NB4 (cell line): ENCODE data around the gene SNX2.
"Not testable (repeated sequence)": the region's sequence is repeated elsewhere in the genome, so short reads cannot be mapped to it uniquely, and the experiment has no call there.

Experiments
- DNase-seq: peaks from one replicate; pipeline ENCODE4 v3.0.0; 2010; ENCODE audit warnings: low read depth
- H3K4me3 ChIP-seq: one replicate; pipeline ENCODE4 v1.5.1; 2011; ENCODE audit warnings: mild to moderate bottlenecking, low read depth, low read length, moderate library complexity
- MYC ChIP-seq: IDR thresholded peaks from 2 replicates; pipeline ENCODE4 v1.6.1; 2011; ENCODE audit warnings: low read depth, low read length
- POLR2A ChIP-seq: IDR thresholded peaks from 2 replicates; pipeline ENCODE4 v1.6.1; 2011; ENCODE audit warnings: mild to moderate bottlenecking; ENCODE audit not compliant: insufficient read length; ENCODE audit errors: extremely low read depth
- TF ChIP-seq, protein P1 (sequence below): IDR thresholded peaks from 2 replicates; pipeline ENCODE4 v1.6.1; 2011; ENCODE audit warnings: low read depth, low read length
- TF ChIP-seq, protein P2 (sequence below): IDR thresholded peaks from one replicate; pipeline ENCODE4 v1.5.1; 2012; ENCODE audit warnings: low read depth, low read length

The SNX2 gene

DNA sequence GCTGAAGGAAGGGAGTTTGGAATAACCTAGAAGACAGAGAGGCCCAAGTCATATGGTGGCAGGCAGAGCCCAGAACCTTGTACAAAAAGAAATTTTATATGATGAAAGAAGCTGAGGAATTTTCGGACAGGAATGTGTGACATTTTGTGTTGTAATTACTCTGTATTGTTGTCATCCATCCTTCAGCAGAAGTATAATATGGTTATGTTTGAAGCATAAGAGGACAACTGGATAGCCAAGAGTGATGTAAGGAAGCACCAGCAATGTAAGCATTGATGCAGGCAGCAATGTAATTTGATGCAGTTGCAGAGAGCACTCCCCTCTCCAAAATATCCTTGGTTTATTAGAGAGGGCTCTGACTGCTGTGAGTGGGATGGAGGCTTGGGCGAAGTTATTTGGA, 19.1 kb upstream of the SNX2 start:
- TF ChIP-seq, protein P1, sequence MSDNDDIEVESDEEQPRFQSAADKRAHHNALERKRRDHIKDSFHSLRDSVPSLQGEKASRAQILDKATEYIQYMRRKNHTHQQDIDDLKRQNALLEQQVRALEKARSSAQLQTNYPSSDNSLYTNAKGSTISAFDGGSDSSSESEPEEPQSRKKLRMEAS: no peak
- TF ChIP-seq MYC (no peak), POLR2A (no peak)
- TF ChIP-seq, protein P2, sequence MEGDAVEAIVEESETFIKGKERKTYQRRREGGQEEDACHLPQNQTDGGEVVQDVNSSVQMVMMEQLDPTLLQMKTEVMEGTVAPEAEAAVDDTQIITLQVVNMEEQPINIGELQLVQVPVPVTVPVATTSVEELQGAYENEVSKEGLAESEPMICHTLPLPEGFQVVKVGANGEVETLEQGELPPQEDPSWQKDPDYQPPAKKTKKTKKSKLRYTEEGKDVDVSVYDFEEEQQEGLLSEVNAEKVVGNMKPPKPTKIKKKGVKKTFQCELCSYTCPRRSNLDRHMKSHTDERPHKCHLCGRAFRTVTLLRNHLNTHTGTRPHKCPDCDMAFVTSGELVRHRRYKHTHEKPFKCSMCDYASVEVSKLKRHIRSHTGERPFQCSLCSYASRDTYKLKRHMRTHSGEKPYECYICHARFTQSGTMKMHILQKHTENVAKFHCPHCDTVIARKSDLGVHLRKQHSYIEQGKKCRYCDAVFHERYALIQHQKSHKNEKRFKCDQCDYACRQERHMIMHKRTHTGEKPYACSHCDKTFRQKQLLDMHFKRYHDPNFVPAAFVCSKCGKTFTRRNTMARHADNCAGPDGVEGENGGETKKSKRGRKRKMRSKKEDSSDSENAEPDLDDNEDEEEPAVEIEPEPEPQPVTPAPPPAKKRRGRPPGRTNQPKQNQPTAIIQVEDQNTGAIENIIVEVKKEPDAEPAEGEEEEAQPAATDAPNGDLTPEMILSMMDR: no peak
- no peak for DNase-seq

DNA sequence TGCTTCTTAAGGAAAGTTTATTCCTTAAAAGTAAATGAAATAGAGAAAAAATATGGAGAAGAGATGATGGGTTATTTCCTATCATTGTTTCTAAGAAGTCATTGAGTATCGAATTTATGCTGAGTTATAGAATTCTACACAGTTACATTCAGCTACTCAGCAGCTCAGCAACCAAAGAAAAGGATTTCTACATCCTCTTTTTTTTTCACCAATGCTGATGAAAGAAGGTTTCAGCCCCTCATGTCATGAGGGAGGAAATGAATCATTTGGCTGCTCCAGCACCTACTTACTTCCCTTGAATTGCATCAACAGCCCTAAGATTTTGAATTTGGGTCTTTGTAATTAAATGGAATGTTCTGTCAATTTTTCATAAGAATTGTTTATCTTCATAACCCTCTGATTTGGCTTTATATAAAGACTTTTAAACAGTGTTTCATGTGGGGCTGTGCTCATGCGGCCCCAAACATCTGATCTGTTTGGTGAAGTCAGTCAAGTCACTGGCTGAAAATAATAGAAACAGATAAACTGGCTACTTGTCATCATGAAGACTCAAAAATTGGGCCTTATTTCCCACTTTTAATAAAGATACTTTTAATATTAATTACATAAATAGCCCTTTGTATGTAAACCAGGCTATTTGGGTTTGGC, 18.5 kb upstream of the SNX2 start:
- DNase-seq: peak; percentile 81
- TF ChIP-seq MYC (peak; percentile 55), POLR2A (no peak)
- TF ChIP-seq, protein P1: peak; percentile 44
- H3K4me3 ChIP-seq: no peak overlapping the region

More for the DNA sequence above, 19.1 kb upstream of the SNX2 start:
- no peak overlapping the region for H3K4me3 ChIP-seq

DNA sequence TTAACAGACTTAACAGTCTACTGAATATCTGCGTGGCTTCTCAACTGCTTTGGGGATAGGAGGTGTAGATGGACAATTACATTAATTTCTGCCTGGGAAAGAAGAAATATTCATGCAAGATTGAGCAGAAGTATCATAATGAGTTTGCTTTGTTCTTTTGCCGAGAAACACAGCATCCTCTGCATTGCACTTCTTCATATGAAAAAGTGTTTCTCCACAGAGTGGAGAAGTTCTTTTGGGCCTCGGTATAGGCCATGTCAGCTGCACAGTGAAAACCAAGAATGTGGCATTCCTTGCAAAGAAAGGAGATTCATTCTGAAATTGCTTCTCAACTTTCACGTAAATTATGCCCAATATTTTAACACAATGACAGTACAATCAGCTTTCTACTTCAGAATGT, 17.6 kb upstream of the SNX2 start:
- TF ChIP-seq, protein P2: no peak
- TF ChIP-seq POLR2A (no peak), MYC (no peak)
- TF ChIP-seq, protein P1: no peak
- DNase-seq: no peak
- H3K4me3 ChIP-seq: no peak overlapping the region

DNA sequence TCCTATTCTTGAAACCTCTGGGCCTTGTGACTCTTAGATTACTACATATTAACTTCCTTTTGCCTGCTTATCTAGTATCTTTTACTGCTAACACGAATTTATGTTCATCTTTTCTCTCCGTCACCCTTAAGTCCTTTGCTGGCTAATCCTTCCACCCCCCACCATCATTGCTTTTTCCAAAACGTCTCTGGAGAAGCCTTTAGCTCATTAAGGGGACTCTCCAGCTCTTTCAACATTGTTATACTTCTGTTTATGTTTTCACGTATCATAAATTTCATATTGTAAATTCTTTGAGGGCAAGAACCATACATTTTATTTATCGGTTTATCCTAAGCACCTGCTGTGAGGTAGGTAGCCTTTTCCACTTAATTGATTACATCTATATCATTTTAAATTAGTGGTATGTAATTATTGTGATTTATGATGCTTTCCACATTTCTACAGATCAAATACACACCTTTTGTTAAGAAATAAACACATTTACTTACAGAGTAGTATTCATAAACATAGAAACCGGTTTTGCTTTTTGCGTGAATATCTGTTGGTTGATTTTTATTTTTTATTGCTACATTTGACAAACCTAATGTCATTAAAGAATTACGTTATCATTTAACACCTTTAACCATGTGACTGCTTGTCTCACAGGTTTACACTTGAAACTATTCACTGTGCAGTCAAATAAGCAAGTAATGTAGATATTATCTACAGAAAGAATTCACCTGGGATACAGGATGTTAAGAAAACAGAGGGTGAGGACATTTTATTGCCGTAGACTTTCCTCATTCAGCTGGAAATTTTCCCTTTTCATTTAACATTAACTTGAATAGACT, 15.4 kb upstream of the SNX2 start:
- H3K4me3 ChIP-seq: no peak overlapping the region
- no peak for DNase-seq
- TF ChIP-seq, protein P1: no peak
- TF ChIP-seq POLR2A (no peak), MYC (no peak)
- TF ChIP-seq, protein P2: no peak

DNA sequence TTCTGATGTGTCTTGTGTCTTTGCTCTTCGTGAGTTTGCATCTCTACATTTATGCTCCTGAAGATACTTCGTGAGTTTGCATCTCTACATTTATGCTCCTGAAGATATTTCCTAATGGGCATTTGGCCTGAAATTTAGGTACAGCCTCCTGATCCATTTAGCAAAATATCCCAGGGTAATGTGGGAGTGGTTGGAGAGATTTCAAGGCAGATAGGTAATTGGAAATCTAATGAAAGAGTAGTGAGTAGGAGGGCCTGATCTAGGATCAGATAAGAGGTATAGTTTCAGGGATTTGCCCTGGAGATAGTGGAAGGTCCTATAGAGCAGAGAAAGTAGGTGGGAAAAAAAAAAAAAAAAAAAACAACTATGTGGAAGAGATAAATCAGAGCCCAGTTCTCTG, 14.6 kb upstream of the SNX2 start:
- H3K4me3 ChIP-seq: no peak overlapping the region
- TF ChIP-seq POLR2A: no peak
- TF ChIP-seq, protein P1: no peak
- TF ChIP-seq, protein P2: no peak
- no peak for TF ChIP-seq MYC
- DNase-seq: no peak

DNA sequence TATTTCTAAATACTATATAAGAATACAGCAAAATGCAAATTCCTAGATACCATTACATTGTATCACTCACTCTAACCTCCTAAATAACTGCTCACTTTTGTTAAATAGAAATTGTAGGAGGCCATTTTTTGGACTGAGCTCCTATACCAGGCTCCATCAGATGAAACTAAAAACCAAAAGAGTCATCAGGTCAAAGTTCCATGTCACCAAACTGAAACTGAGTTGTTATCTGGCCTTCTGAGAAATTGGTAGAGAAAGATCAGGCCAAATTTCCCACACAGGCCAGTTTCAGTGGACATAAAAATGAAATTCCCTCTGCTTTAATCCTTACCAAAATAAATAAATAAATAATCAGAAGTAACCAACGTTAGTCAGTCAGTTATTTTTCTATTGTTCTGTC, 13.8 kb upstream of the SNX2 start:
- TF ChIP-seq POLR2A (no peak), MYC (no peak)
- TF ChIP-seq, protein P1: no peak
- TF ChIP-seq, protein P2: no peak
- no peak for DNase-seq
- no peak overlapping the region for H3K4me3 ChIP-seq

DNA sequence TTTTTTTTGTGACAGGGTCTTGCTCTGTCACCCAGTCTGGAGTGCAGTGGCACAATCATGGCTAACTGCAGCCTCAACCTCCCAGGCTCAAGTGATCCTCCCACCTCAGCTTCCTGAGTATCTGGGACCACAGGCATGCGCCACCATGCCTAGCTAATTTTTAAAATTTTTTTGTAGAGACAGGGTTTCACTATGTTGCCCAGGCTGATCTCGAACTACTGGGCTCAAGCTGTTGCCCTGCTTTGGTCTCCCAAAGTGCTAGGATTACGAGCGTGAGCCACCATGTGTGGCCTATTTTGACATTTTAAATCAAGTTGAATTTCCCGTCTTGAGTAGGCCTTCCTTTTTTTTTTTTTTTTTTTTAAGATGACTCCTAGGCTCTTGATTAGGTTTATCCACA, 13.0 kb upstream of the SNX2 start:
- DNase-seq, H3K4me3 ChIP-seq: not testable (repeated sequence)
